Endothelial cell (in vitro differentiated cells): ENCODE data around the gene OLFM2. TPM values are rescaled to one million over a fixed set of nuclear protein-coding genes. Genes with fewer than 3 reads are reported as not detected.
"Not testable (repeated sequence)": the region's sequence is repeated elsewhere in the genome, so short reads cannot be mapped to it uniquely, and the experiment has no call there.

Experiments used
- DNase-seq: peaks from one replicate; pipeline ENCODE4 v3.0.0; 2021; ENCODE audit warnings: low spot score
- H3K27ac Mint-ChIP-seq: one replicate; pipeline ENCODE4 v1.8.0; 2021; ENCODE audit warnings: mixed read lengths, inconsistent platforms; ENCODE audit not compliant: unreplicated experiment
- H3K27me3 Mint-ChIP-seq: one replicate; pipeline ENCODE4 v1.8.0; 2021; ENCODE audit warnings: mild to moderate bottlenecking, moderate library complexity, mixed read lengths, inconsistent platforms; ENCODE audit not compliant: unreplicated experiment
- H3K36me3 Mint-ChIP-seq: one replicate; pipeline ENCODE4 v1.8.0; 2021; ENCODE audit warnings: mild to moderate bottlenecking, low read depth, mixed read lengths, inconsistent platforms; ENCODE audit not compliant: unreplicated experiment
- H3K4me1 Mint-ChIP-seq: one replicate; pipeline ENCODE4 v1.8.0; 2021; ENCODE audit warnings: mild to moderate bottlenecking, mixed read lengths, inconsistent platforms; ENCODE audit not compliant: unreplicated experiment
- H3K4me3 Mint-ChIP-seq: one replicate; pipeline ENCODE4 v1.8.0; 2021; ENCODE audit warnings: mild to moderate bottlenecking, mixed read lengths, inconsistent platforms; ENCODE audit not compliant: unreplicated experiment
- H3K9me3 Mint-ChIP-seq: one replicate; pipeline ENCODE4 v1.8.0; 2021; ENCODE audit warnings: mixed read lengths, inconsistent platforms; ENCODE audit not compliant: unreplicated experiment
- CTCF ChIP-seq: fragments of 200-600 bp; sonication (generic); IDR thresholded peaks from one replicate; pipeline ENCODE4 v1.5.0; 2021; ENCODE audit warnings: antibody characterized with exemption; ENCODE audit not compliant: unreplicated experiment
- total RNA-seq: library from RNA; stranded (reverse); fragmentation: NEBNext Ultra II Directional; extraction: Animal tissue kit (Norgen Biotek cat#: 25700); gene quantifications from one replicate; pipeline ENCODE4 v1.2.1, GENCODE V29; 2021; ENCODE audit not compliant: unreplicated experiment

OLFM2 gene
- total RNA-seq, 1 donor from 2014 or later: 12.0 TPM

- Mint-ChIP-seq H3K36me3 (peaks cover 35% of the 10 kb centered on the region), H3K4me3 (no peak overlapping the region), H3K27me3 (peaks cover 9% of the 10 kb centered on the region), H3K4me1 (no peaks in the 10 kb centered on the region), H3K9me3 (no peaks in the 10 kb centered on the region), H3K27ac (no peak overlapping the region)
- DNase-seq: peak; percentile 50
- peak; percentile 16 for TF ChIP-seq CTCF
These were observed 89.1 kb downstream of the OLFM2 start for GRCh38 chr19:9847087-9847671.

GRCh38 chr19:9843626-9844273 lies 92.6 kb downstream of the OLFM2 start:
- Mint-ChIP-seq H3K36me3 (peaks cover 41% of the 10 kb centered on the region), H3K4me3 (peak overlapping the region; percentile 51)
- H3K9me3 Mint-ChIP-seq: not testable (repeated sequence)

GRCh38 chr19:9842834-9843625 lies 93.3 kb downstream of the OLFM2 start:
- Mint-ChIP-seq H3K27ac (no peak overlapping the region), H3K36me3 (peaks cover 41% of the 10 kb centered on the region), H3K9me3 (no peaks in the 10 kb centered on the region), H3K27me3 (peaks cover 10% of the 10 kb centered on the region), H3K4me1 (no peaks in the 10 kb centered on the region), H3K4me3 (peak overlapping the region; percentile 51)
- DNase-seq: no peak
- no peak for TF ChIP-seq CTCF

More at GRCh38 chr19:9843626-9844273, 92.6 kb downstream of the OLFM2 start:
- H3K27me3 Mint-ChIP-seq: peaks cover 10% of the 10 kb centered on the region
- DNase-seq, H3K4me1 Mint-ChIP-seq, H3K27ac Mint-ChIP-seq: not testable (repeated sequence)

- peaks cover 26% of the 10 kb centered on the region for H3K36me3 Mint-ChIP-seq
- H3K4me3 Mint-ChIP-seq: no peak overlapping the region
- no peak for TF ChIP-seq CTCF
- no peak overlapping the region for H3K27ac Mint-ChIP-seq
- H3K4me1 Mint-ChIP-seq: peaks cover 3% of the 10 kb centered on the region
- H3K27me3 Mint-ChIP-seq: peaks cover 9% of the 10 kb centered on the region
- no peaks in the 10 kb centered on the region for H3K9me3 Mint-ChIP-seq
- DNase-seq: no peak
These were observed 96.9 kb downstream of the OLFM2 start for GRCh38 chr19:9839415-9839814.

GRCh38 chr19:9838324-9838723 lies 98.0 kb downstream of the OLFM2 start:
- Mint-ChIP-seq H3K36me3 (peaks cover 24% of the 10 kb centered on the region), H3K27me3 (peaks cover 11% of the 10 kb centered on the region), H3K27ac (no peak overlapping the region), H3K4me3 (no peak overlapping the region), H3K9me3 (no peaks in the 10 kb centered on the region), H3K4me1 (peaks cover 3% of the 10 kb centered on the region)
- no peak for DNase-seq
- no peak for TF ChIP-seq CTCF
